K562 (cell line): ENCODE results near the gene GDF2. TPM values are rescaled to one million over a fixed set of nuclear protein-coding genes. Genes with fewer than 3 reads are reported as not detected.
A peak's percentile ranks its signal among the peaks of the same experiment; 100 is the strongest.

Experiments used
- ATAC-seq: fragments of 200-7000 bp; cut with Tn5 transposase; 3 replicates; pipeline ENCODE4 v1.9.1; 2020; ENCODE audit warnings: moderate library complexity
- BruUV-seq: library from RNA; stranded (reverse); fragments of 400-500 nt; replicated peaks from 2 replicates; lab custom pipeline; 2021; lab: Mats Ljungman, UMichigan
- CTCF ChIA-PET: fragments of 300-600 bp; formaldehyde crosslinking; extraction: SDS; loops from one replicate; lab custom pipeline; 2021; ENCODE audit warnings: low intra/inter-chr PET ratio; lab: Yijun Ruan, JAX
- POLR2A ChIA-PET: fragments of 300-600, 350-650 bp; sonication (Branson Sonifier 250); formaldehyde crosslinking; extraction: SDS; loops from one replicate; lab custom pipeline; 2021; ENCODE audit warnings: antibody characterized with exemption, inconsistent platforms; lab: Yijun Ruan, JAX
- DNase-seq, 4 experiments: peaks; one replicate each; pipeline versions ENCODE4 v3.0.0 to v3.0.0-alpha.2; 2011 to 2018; ENCODE audit warnings: low spot score in 3 of 4, mixed read lengths in 3 of 4; ENCODE audit errors: extremely low read depth in 1 of 4
- FAIRE-seq: peaks from 2 replicates; lab custom pipeline; 2011; peaks lifted over from hg19 to GRCh38; lab: Jason Lieb, UNC
- H2AFZ ChIP-seq: 2 replicates; pipeline ENCODE4 v1.6.0; 2011; ENCODE audit warnings: low read depth, low read length, control low read depth, inconsistent platforms
- H3K27ac ChIP-seq: fragments of 200-600 bp; 3 replicates; pipeline ENCODE4 v1.8.0; 2011; ENCODE audit warnings: low read depth, mild to moderate bottlenecking, control low read depth, inconsistent platforms, low read length, moderate library complexity, mixed read lengths; ENCODE audit errors: extremely low read depth
- H3K27me3 ChIP-seq, 2 experiments: fragments of 300-600 bp in 1 of 2; 2 replicates in 1 of 2; 3 replicates in 1 of 2; pipeline versions ENCODE4 v1.6.0 to v1.8.0; 2011; ENCODE audit warnings: inconsistent platforms in 2 of 2, low read length in 2 of 2, mild to moderate bottlenecking in 1 of 2, mixed read lengths in 1 of 2, moderate library complexity in 1 of 2; ENCODE audit not compliant: control insufficient read depth in 2 of 2, insufficient read depth in 2 of 2
- H3K36me3 ChIP-seq: fragments of 300-600 bp; 3 replicates; pipeline ENCODE4 v1.8.0; 2011; ENCODE audit warnings: mild to moderate bottlenecking, low read length, inconsistent platforms; ENCODE audit not compliant: control insufficient read depth, insufficient read depth
- H3K4me1 ChIP-seq, 2 experiments: fragments of 200-600 bp in 1 of 2; replicated peaks in 1 of 2; 2 replicates in 1 of 2; 3 replicates in 1 of 2; pipeline versions ENCODE4 v1.5.1 to v1.8.0; 2011; ENCODE audit warnings: inconsistent platforms in 2 of 2, low read length in 2 of 2, mild to moderate bottlenecking in 1 of 2, mixed read lengths in 1 of 2, moderate library complexity in 1 of 2; ENCODE audit not compliant: control insufficient read depth in 2 of 2, insufficient read depth in 2 of 2
- H3K4me2 ChIP-seq: 2 replicates; pipeline ENCODE4 v1.6.1; 2011; ENCODE audit warnings: low read length, control low read depth, inconsistent platforms, mixed read lengths; ENCODE audit not compliant: insufficient read depth
- H3K4me3 ChIP-seq: fragments of 200-600 bp; sonication (generic), shearing (Covaris generic); 2 replicates; pipeline ENCODE4 v1.5.1; 2016; ENCODE audit warnings: control low read depth, inconsistent platforms
- H3K79me2 ChIP-seq: fragments of 200-600 bp; 3 replicates; pipeline ENCODE4 v1.8.0; 2011; ENCODE audit warnings: low read length, inconsistent platforms; ENCODE audit not compliant: control insufficient read depth, insufficient read depth
- H3K9ac ChIP-seq, 2 experiments: 2 replicates each; pipeline versions ENCODE4 v1.6.0 to v1.6.1; 2011; ENCODE audit warnings: low read depth in 2 of 2, low read length in 2 of 2, control low read depth in 1 of 2, inconsistent platforms in 1 of 2, mild to moderate bottlenecking in 1 of 2, mixed read lengths in 1 of 2; ENCODE audit not compliant: insufficient read depth in 1 of 2
- H3K9me1 ChIP-seq: one replicate; pipeline ENCODE4 v1.6.0; 2011; ENCODE audit warnings: inconsistent platforms, mild to moderate bottlenecking, low read length, moderate library complexity; ENCODE audit not compliant: control insufficient read depth, insufficient read depth
- H3K9me3 ChIP-seq: replicated peaks from 2 replicates; pipeline ENCODE4 v1.5.1; 2011; ENCODE audit warnings: low read depth, low read length, inconsistent platforms; ENCODE audit not compliant: control insufficient read depth, insufficient read depth
- H4K20me1 ChIP-seq: replicated peaks from 2 replicates; pipeline ENCODE4 v1.6.1; 2011; ENCODE audit warnings: low read length, inconsistent platforms, mixed read lengths; ENCODE audit not compliant: control insufficient read depth, insufficient read depth
- KLF6 ChIP-seq: fragments of 250-450 bp; sonication (Bioruptor Pico); IDR thresholded peaks from 2 replicates; pipeline ENCODE4 v1.4.0; 2020; ENCODE audit warnings: mild to moderate bottlenecking, moderate library complexity, borderline replicate concordance
- MYNN ChIP-seq, 2 experiments: sonication (generic); formaldehyde crosslinking in 1 of 2; IDR thresholded peaks; 2 replicates each; pipeline versions ENCODE4 v1.5.0 to v1.6.1; 2016 to 2020; ENCODE audit warnings: antibody characterized with exemption in 1 of 2, missing genetic modification reagents in 1 of 2
- RFX1 ChIP-seq: fragments of 450-650 bp; IDR thresholded peaks from 2 replicates; pipeline ENCODE4 v1.6.1; 2016; ENCODE audit warnings: mild to moderate bottlenecking, moderate library complexity
- STAT5A ChIP-seq: IDR thresholded peaks from 2 replicates; pipeline ENCODE4 v1.6.1; 2012; ENCODE audit warnings: low read length, inconsistent platforms, borderline replicate concordance
- ZNF512 ChIP-seq: IDR thresholded peaks from 2 replicates; pipeline ENCODE4 v1.6.1; 2016; ENCODE audit warnings: missing genetic modification characterization, missing compliant biosample characterization
- WGBS: fragments of 100-300 bp; shearing (Covaris generic); methylation state at CpG from one replicate; pipeline ENCODE4 v1.1.6; 2016; ENCODE audit warnings: low coverage, mixed read lengths; ENCODE audit not compliant: insufficient coverage; ENCODE audit errors: missing lambda C conversion rate; 5-methylcytosine and 5-hydroxymethylcytosine counted together
- in situ Hi-C: fragments of 300-500 bp; cut with MboI; formaldehyde crosslinking; loops from 4 replicates; pipeline ENCODE4 v1.15.0; 2018; ENCODE audit warnings: inconsistent platforms, mixed read lengths
- intact Hi-C: fragments of 100-400 bp; cut with micrococcal nuclease; formaldehyde crosslinking; loops from 2 replicates; pipeline ENCODE4 v1.14.2; 2022
- polyA plus RNA-seq, 8 experiments: library from polyadenylated mRNA; depleted of rRNA in 4 of 8; stranded (reverse) in 5 of 8; unstranded in 3 of 8; fragments of >200 nt; fragmentation: Nextera tagmentation in 2 of 8; fragmentation: Illumina TruSeq in 1 of 8; extraction: Ambion mirVana in 2 of 8; extraction: Trizol in 1 of 8; gene quantifications; 2 replicates each; pipeline versions ENCODE4 v1.2.1 to v1.2.3, GENCODE V29; 2011 to 2014; ENCODE audit warnings: inconsistent platforms in 1 of 8, missing spikeins in 1 of 8
- total RNA-seq, 7 experiments: library from RNA; depleted of rRNA in 6 of 7; stranded (reverse); fragments of >200 nt in 6 of 7; fragmentation: Illumina TruSeq in 2 of 7; extraction: Trizol in 2 of 7; gene quantifications; 2 replicates each; pipeline versions ENCODE4 v1.2.1 to v1.2.3, GENCODE V29; 2011 to 2021; ENCODE audit warnings: low replicate concordance in 1 of 7

The GDF2 gene
- total and polyA plus RNA-seq, 9 of the 15 experiments (the other 6 are each of a cell fraction or from before 2014, with no cell fraction given) = 0.08 to 0.58 (median 0.27) TPM; not detected in 2

- 14% methylated on average over 1 of the region's 1 CpG for WGBS
- Histone ChIP-seq H2AFZ (no peak overlapping the region), H3K9me1 (no peaks in the 10 kb centered on the region), H3K4me1 (peaks cover 40 to 41% of the 10 kb centered on the region in 2 experiments), H3K4me3 (no peak overlapping the region), H3K9me3 (no peaks in the 10 kb centered on the region), H3K27ac (no peak overlapping the region), H3K27me3 (no peaks in the 10 kb centered on the region), H3K4me2 (peak overlapping the region; percentile 33; the same call in 1 of the 2 replicates), H3K36me3 (no peaks in the 10 kb centered on the region), H3K79me2 (no peaks in the 10 kb centered on the region), H3K9ac (peak overlapping the region in 1 of 2 experiments; percentile 65; a peak in 1 of 4 replicates), H4K20me1 (no peaks in the 10 kb centered on the region)
- CTCF ChIA-PET = interaction anchor here (0.9 kb wide), 1 partner anchor 12 kb away, joined by 3 read pairs; no protein-coding TSS in a partner anchor
- POLR2A ChIA-PET = interaction anchor here (0.8 to 2.6 kb wide), 5 partner anchors 8 to 40 kb away, joined by 3 to 11 read pairs (median 3); no protein-coding TSS in a partner anchor
- ATAC-seq (no peak), FAIRE-seq (no peak), DNase-seq (no peak)
- TF ChIP-seq ZNF512 (tag) (peak; percentile 81), MYNN (IDR thresholded peaks at IDR 0.05) (peak; percentile 72; the same call in 1 of the 2 replicates), MYNN (CRISPR knock-in tag; IDR thresholded peaks at IDR 0.05) (no peak), STAT5A (no peak), RFX1 (peak; percentile 52), KLF6 (no peak)
- no TSS peak for BruUV-seq
- intact Hi-C loops = no loop called here
- in situ Hi-C loops = no loop called here
These were observed 833 bp downstream of the GDF2 start for GRCh38 chr10:47323087-47323486.
